Left colon (tissue), 2 donors: ENCODE results near the gene SV2A. TPM values are rescaled to one million over a fixed set of nuclear protein-coding genes. Genes with fewer than 3 reads are reported as not detected.

ENCODE experiments used
- ATAC-seq: fragments of 200-7000 bp; cut with Tn5 transposase; one replicate; pipeline ENCODE4 v1.9.1; 2020; ENCODE audit warnings: mild to moderate bottlenecking, moderate library complexity
- DNase-seq, 2 donors: peaks; one replicate each; pipeline ENCODE4 v3.0.0-alpha.2; 2020
- intact Hi-C, 2 donors: fragments of 100-400 bp; cut with DNase I in 1 of 2; cut with micrococcal nuclease in 1 of 2; formaldehyde crosslinking; loops; one replicate each; pipeline versions ENCODE4 v1.11.2 to v1.14.0; 2022; cut with DNase I, micrococcal nuclease
- total RNA-seq, 2 donors: library from RNA; stranded (reverse); fragmentation: NEBNext Ultra II Directional; extraction: Animal tissue kit (Norgen Biotek cat#: 25700); gene quantifications; one replicate each; pipeline ENCODE4 v1.2.1, GENCODE V29; 2021
- donor health status: DM: no; HTN: no; CAD: no.
- donor health status: DM: yes; HTN: yes; CAD: no.

Gene SV2A
- total RNA-seq, 2 donors from 2014 or later = 1.1 to 1.4 TPM

- peak; percentile 49 for ATAC-seq
- DNase-seq = peak in 1 of 2 donors; percentile 54
- intact Hi-C loops = no loop called here
Observed at GRCh38 chr1:149932474-149932873, 14.8 kb upstream of the SV2A start.

GRCh38 chr1:149931212-149931790 is 13.7 kb upstream of the SV2A start:
- intact Hi-C loops = no loop called here
- DNase-seq (no peak), ATAC-seq (no peak)

- intact Hi-C loops = no loop called here
- no peak for ATAC-seq
- no peak for DNase-seq
Observed at GRCh38 chr1:149929856-149930255, 12.2 kb upstream of the SV2A start.

- no peak for ATAC-seq
- intact Hi-C loops = no loop called here
- no peak for DNase-seq
Observed at GRCh38 chr1:149928401-149928724, 10.7 kb upstream of the SV2A start.

GRCh38 chr1:149927563-149928400 is 10.1 kb upstream of the SV2A start, which contains the start of gene SF3B4:
TSS of gene SF3B4 (minus strand) at chr1:149927803. CDS start at chr1:149927759, 44 bp downstream.
- peak; percentile 84 for ATAC-seq
- DNase-seq = peak; percentile 95 to 98
- intact Hi-C loops = no loop called here

- ATAC-seq (no peak), DNase-seq (no peak)
- intact Hi-C loops = no loop called here
Observed at GRCh38 chr1:149927056-149927562, 9.5 kb upstream of the SV2A start.

- ATAC-seq = no peak
- intact Hi-C loops = no loop called here
Observed at GRCh38 chr1:149926296-149926695, 8.7 kb upstream of the SV2A start.

GRCh38 chr1:149925751-149926150 is 8.1 kb upstream of the SV2A start:
- no peak for ATAC-seq
- DNase-seq = no peak
- intact Hi-C loops = no loop called here

More at GRCh38 chr1:149926296-149926695, 8.7 kb upstream of the SV2A start:
- no peak for DNase-seq

GRCh38 chr1:149925345-149925744 is 7.7 kb upstream of the SV2A start:
- intact Hi-C loops = no loop called here

GRCh38 chr1:149923626-149924025 is 6.0 kb upstream of the SV2A start:
- no peak for DNase-seq
- ATAC-seq = no peak
- intact Hi-C loops = no loop called here

More at GRCh38 chr1:149925345-149925744, 7.7 kb upstream of the SV2A start:
- no peak for DNase-seq
- no peak for ATAC-seq

- ATAC-seq = no peak
- intact Hi-C loops = no loop called here
- DNase-seq = no peak
Observed at GRCh38 chr1:149916898-149917252, 769 bp downstream of the SV2A start.

GRCh38 chr1:149916193-149916897 is 1.3 kb downstream of the SV2A start:
- no peak for DNase-seq
- intact Hi-C loops = no loop called here

GRCh38 chr1:149915429-149916192 is 2.0 kb downstream of the SV2A start:
- no peak for ATAC-seq
- intact Hi-C loops = no loop called here
- no peak for DNase-seq

More at GRCh38 chr1:149916193-149916897, 1.3 kb downstream of the SV2A start:
- no peak for ATAC-seq

- intact Hi-C loops = no loop called here
- ATAC-seq (no peak), DNase-seq (no peak)
Observed at GRCh38 chr1:149914545-149914944, 3.1 kb downstream of the SV2A start.

- DNase-seq (no peak), ATAC-seq (no peak)
- intact Hi-C loops = no loop called here
Observed at GRCh38 chr1:149906570-149907075, 11.0 kb downstream of the SV2A start.

GRCh38 chr1:149903836-149904491 is 13.7 kb downstream of the SV2A start:
- ATAC-seq = no peak
- intact Hi-C loops = no loop called here
- no peak for DNase-seq

GRCh38 chr1:149899460-149900284 is 18.0 kb downstream of the SV2A start, which contains the start of gene BOLA1:
TSS of gene BOLA1 (plus strand) at chr1:149899568. CDS start at chr1:149900060, 492 bp downstream.
- intact Hi-C loops = loop anchor here in 1 of 2 donors (10.0 kb wide), 2 partner anchors 165 to 265 kb away; partner anchors contain the start of gene VPS45
- ATAC-seq = peak; percentile 99
- DNase-seq = peak; percentile 91 to 94
